ENCODE results near the gene MAML2. TPM values are rescaled to one million over a fixed set of nuclear protein-coding genes. Genes with fewer than 3 reads are reported as not detected.

MAML2 gene
- total and polyA plus RNA-seq, 2 of the 8 experiments (the other 6 are each of a cell fraction or from before 2014, with no cell fraction given) = 3.8 to 6.6 TPM

DNA sequence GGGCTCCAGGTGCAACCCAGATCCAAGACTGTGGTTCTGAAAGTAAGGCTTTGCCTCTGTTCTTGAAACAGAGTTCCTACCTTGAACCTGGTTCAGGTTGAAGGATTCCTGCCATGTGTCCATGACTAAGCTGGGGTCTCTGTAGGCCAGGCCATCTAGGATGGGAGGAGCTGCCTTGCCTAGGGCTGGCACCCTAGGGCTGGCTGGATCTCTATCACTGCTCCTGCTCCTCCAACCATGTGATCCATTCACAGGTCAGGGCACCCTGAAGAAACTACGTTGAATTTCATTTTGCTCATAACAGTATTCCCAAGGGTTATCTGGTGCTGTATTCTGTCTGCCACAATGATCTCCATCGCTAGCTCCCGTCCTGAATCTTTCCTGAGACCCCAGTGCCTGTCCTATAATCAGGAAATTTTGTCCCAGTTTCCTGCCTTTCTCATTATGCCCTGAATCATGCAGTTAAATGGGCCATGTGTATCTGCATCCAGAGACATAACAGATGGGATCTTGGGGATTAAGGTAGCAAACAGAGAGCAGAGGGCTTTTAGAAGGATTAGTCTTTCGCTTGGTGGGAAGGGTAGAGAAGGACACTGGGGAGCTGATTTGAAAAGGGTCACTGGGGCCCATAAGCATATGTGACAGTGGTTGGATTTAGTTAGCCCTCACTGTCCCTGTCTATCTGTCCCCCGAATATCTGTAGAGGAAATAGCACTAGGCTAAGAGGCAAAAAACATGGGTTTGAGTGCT lies 320.9 kb downstream of the MAML2 start:
- H4K5ac ChIP-seq (ENCODE audit: insufficient read length, low read depth, low read length) = no peak overlapping the region
- peaks cover 0 to 2% (median 0%) of the 10 kb centered on the region in 4 experiments; a peak in 2 of 7 replicates for H3K4me1 ChIP-seq (replicated peaks in 1 of 4; ENCODE audit: control insufficient read depth in 3 of 4, insufficient read depth in 4 of 4, low read length in 3 of 4)
- H2AFZ ChIP-seq (ENCODE audit: low read length) = no peak overlapping the region
- no peak overlapping the region for H3K9ac ChIP-seq (replicated peaks in 1 of 4; ENCODE audit: extremely low read depth in 1 of 4, low read depth in 3 of 4, low read length in 3 of 4)
- no peak overlapping the region for H3K14ac ChIP-seq (ENCODE audit: insufficient read length)
- no peak overlapping the region for H3K56ac ChIP-seq (replicated peaks; ENCODE audit: insufficient read length, low read depth, low read length)
- FAIRE-seq (no peak), DNase-seq (ENCODE audit: low read depth in 1 of 2, low spot score in 2 of 2) (no peak)
- ChIA-PET CTCF (ENCODE audit: partially characterized antibody) (interaction anchor here (0.7 to 1.5 kb wide), 4 partner anchors 11 to 403 kb away, joined by 3 to 4 read pairs (median 3); no protein-coding TSS in a partner anchor), POLR2A (ENCODE audit: partially characterized antibody) (no interaction called here)
- H3K23ac ChIP-seq (ENCODE audit: insufficient read length) = no peak overlapping the region
- H3K4me3 ChIP-seq (ENCODE audit: extremely low read depth in 1 of 4, insufficient read depth in 2 of 4, low read depth in 3 of 4, low read length in 4 of 4) = no peak overlapping the region
- H3K4ac ChIP-seq (replicated peaks; ENCODE audit: insufficient read length, low read depth, low read length) = no peak overlapping the region
- no peak overlapping the region for H2BK12ac ChIP-seq (ENCODE audit: low read depth, low read length)
- H2BK120ac ChIP-seq (replicated peaks; ENCODE audit: low read depth, low read length) = no peak overlapping the region
- H3K27ac ChIP-seq (ENCODE audit: low read depth, low read length) = no peak overlapping the region
- H3K9me3 ChIP-seq (ENCODE audit: insufficient read depth in 2 of 2, low read depth in 1 of 2, low read length in 1 of 2) = no peaks in the 10 kb centered on the region
- no peaks in the 10 kb centered on the region for H3K23me2 ChIP-seq (ENCODE audit: low read depth, low read length)
- WGBS, 2 experiments (ENCODE audit: extremely low coverage in 1 of 2, insufficient coverage in 1 of 2, insufficient read length in 1 of 2, insufficient replicate concordance in 2 of 2, low coverage in 1 of 2, low lambda C conversion rate in 2 of 2, missing lambda C conversion rate in 1 of 2) = 90% methylated on average over 5 of the region's 5 CpGs; no CpG with 5 or more reads in 1 of the 2 experiments
- H3K79me2 ChIP-seq (ENCODE audit: control insufficient read depth in 1 of 2, insufficient read depth in 2 of 2, low read length in 2 of 2) = no peaks in the 10 kb centered on the region
- H4K8ac ChIP-seq (ENCODE audit: extremely low read depth, insufficient read depth, low read length) = no peak overlapping the region
- no peak overlapping the region for H3K4me2 ChIP-seq (ENCODE audit: insufficient read depth in 1 of 2, low read depth in 2 of 2, low read length in 2 of 2)
- H3K27me3 ChIP-seq (replicated peaks in 1 of 4; ENCODE audit: control insufficient read depth in 3 of 4, extremely low read depth in 1 of 4, insufficient read depth in 3 of 4, low read length in 3 of 4) = peaks cover 0 to 2% (median 0%) of the 10 kb centered on the region in 4 experiments; a peak in 1 of 7 replicates
- H4K91ac ChIP-seq (replicated peaks; ENCODE audit: insufficient read length, low read length) = no peak overlapping the region
- no peak overlapping the region for H2BK15ac ChIP-seq (ENCODE audit: low read length)
- no peak overlapping the region for H3K18ac ChIP-seq (ENCODE audit: extremely low read depth, low read length)
- no peak overlapping the region for H2AK5ac ChIP-seq (ENCODE audit: low read depth, low read length)
- no peaks in the 10 kb centered on the region for H3K79me1 ChIP-seq (ENCODE audit: low read depth, low read length)
- H4K20me1 ChIP-seq (replicated peaks in 1 of 2; ENCODE audit: control insufficient read depth in 1 of 2, insufficient read depth in 2 of 2, low read length in 2 of 2) = no peaks in the 10 kb centered on the region
- no peak overlapping the region for H2BK5ac ChIP-seq (ENCODE audit: low read depth, low read length)
- H2BK20ac ChIP-seq (ENCODE audit: low read length) = no peak overlapping the region
- no peaks in the 10 kb centered on the region for H3K36me3 ChIP-seq (ENCODE audit: control insufficient read depth in 2 of 4, insufficient read depth in 4 of 4, low read length in 3 of 4)
- TF ChIP-seq JUN (IDR thresholded peaks at IDR 0.05; ENCODE audit: low read depth, low read length) (no peak), SAP30 (IDR thresholded peaks at IDR 0.05; ENCODE audit: insufficient read depth, insufficient replicate concordance, low read length) (no peak), YY1 (IDR thresholded peaks at IDR 0.05; ENCODE audit: low read depth, low read length) (no peak), CREB1 (IDR thresholded peaks at IDR 0.05) (no peak), SRF (IDR thresholded peaks at IDR 0.05; ENCODE audit: low read depth, low read length) (no peak), GABPA (IDR thresholded peaks at IDR 0.05; ENCODE audit: borderline replicate concordance, insufficient read depth, low read length) (no peak), RBBP5 (IDR thresholded peaks at IDR 0.05; ENCODE audit: borderline replicate concordance, low read depth, low read length) (no peak), CHD1 (IDR thresholded peaks at IDR 0.05; ENCODE audit: low read depth, low read length) (no peak), MAFK (IDR thresholded peaks at IDR 0.05; ENCODE audit: low read depth, low read length) (no peak)
- TF ChIP-seq, protein P1, sequence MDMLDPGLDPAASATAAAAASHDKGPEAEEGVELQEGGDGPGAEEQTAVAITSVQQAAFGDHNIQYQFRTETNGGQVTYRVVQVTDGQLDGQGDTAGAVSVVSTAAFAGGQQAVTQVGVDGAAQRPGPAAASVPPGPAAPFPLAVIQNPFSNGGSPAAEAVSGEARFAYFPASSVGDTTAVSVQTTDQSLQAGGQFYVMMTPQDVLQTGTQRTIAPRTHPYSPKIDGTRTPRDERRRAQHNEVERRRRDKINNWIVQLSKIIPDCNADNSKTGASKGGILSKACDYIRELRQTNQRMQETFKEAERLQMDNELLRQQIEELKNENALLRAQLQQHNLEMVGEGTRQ (IDR thresholded peaks at IDR 0.05; ENCODE audit: low read length) = no peak
- TF ChIP-seq, protein P2, sequence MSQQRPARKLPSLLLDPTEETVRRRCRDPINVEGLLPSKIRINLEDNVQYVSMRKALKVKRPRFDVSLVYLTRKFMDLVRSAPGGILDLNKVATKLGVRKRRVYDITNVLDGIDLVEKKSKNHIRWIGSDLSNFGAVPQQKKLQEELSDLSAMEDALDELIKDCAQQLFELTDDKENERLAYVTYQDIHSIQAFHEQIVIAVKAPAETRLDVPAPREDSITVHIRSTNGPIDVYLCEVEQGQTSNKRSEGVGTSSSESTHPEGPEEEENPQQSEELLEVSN (IDR thresholded peaks at IDR 0.05) = no peak
